HEK293 (cell line): ENCODE measurements around the gene ACADSB.

Experiments
- CTCF ChIA-PET: fragments of 350-600 bp; formaldehyde crosslinking; extraction: SDS; loops from one replicate; lab custom pipeline; 2021; ENCODE audit warnings: antibody characterized with exemption; lab: Yijun Ruan, JAX
- POLR2A ChIA-PET: fragments of 300-600 bp; formaldehyde crosslinking; extraction: SDS; loops from one replicate; lab custom pipeline; 2020; ENCODE audit warnings: antibody characterized with exemption, inconsistent platforms; lab: Yijun Ruan, JAX
- H3K27ac ChIP-seq: fragments of 200-500 bp; sonication (Bioruptor generic); 2 replicates; pipeline ENCODE4 v1.5.1; 2014; ENCODE audit warnings: low read depth, low read length, control low read depth, inconsistent platforms; ENCODE audit errors: extremely low read depth
- H3K36me3 ChIP-seq, 2 experiments: fragments of 200-500 bp in 1 of 2; sonication (Bioruptor generic) in 1 of 2; 1 replicate in 1 of 2; 2 replicates in 1 of 2; pipeline ENCODE4 v1.5.1; 2014 to 2017; ENCODE audit warnings: inconsistent platforms in 2 of 2, low read length in 2 of 2; ENCODE audit not compliant: control insufficient read depth in 2 of 2, insufficient read depth in 1 of 2
- H3K4me1 ChIP-seq: fragments of 200-500 bp; sonication (Bioruptor generic); 2 replicates; pipeline ENCODE4 v1.5.1; 2014; ENCODE audit warnings: mild to moderate bottlenecking, low read length, inconsistent platforms; ENCODE audit not compliant: control insufficient read depth, insufficient read depth
- H3K4me3 ChIP-seq: 2 replicates; pipeline ENCODE4 v1.5.1; 2011; ENCODE audit warnings: low read depth, mild to moderate bottlenecking, control low read depth, low read length, moderate library complexity
- H3K9me3 ChIP-seq: fragments of 200-500 bp; sonication (Bioruptor generic); 2 replicates; pipeline ENCODE4 v1.5.1; 2014; ENCODE audit warnings: low read depth, low read length, inconsistent platforms; ENCODE audit not compliant: control insufficient read depth, insufficient read depth
- KLF10 ChIP-seq: fragments of 450-650 bp; IDR thresholded peaks from 2 replicates; pipeline ENCODE4 v1.5.1; 2018; ENCODE audit warnings: missing biosample characterization, mild to moderate bottlenecking, missing genetic modification characterization
- KLF17 ChIP-seq: fragments of 450-650 bp; formaldehyde crosslinking; IDR thresholded peaks from 2 replicates; pipeline ENCODE4 v1.5.1; 2016; ENCODE audit warnings: missing biosample characterization, missing genetic modification characterization
- KLF8 ChIP-seq: fragments of 450-650 bp; formaldehyde crosslinking; IDR thresholded peaks from 2 replicates; pipeline ENCODE4 v1.5.1; 2016; ENCODE audit warnings: missing biosample characterization, missing genetic modification characterization
- PATZ1 ChIP-seq: fragments of 450-650 bp; formaldehyde crosslinking; IDR thresholded peaks from 2 replicates; pipeline ENCODE4 v1.5.1; 2016; ENCODE audit warnings: missing biosample characterization, missing genetic modification characterization
- PBX3 ChIP-seq: sonication (generic); formaldehyde crosslinking; IDR thresholded peaks from 2 replicates; pipeline ENCODE4 v1.8.1; 2022; ENCODE audit warnings: mild to moderate bottlenecking, moderate library complexity, missing genetic modification reagents
- REPIN1 ChIP-seq: fragments of 450-650 bp; formaldehyde crosslinking; IDR thresholded peaks from 2 replicates; pipeline ENCODE4 v1.5.1; 2017; ENCODE audit warnings: missing biosample characterization, missing genetic modification characterization, low read depth
- ZBTB17 ChIP-seq: fragments of 450-650 bp; formaldehyde crosslinking; IDR thresholded peaks from 2 replicates; pipeline ENCODE4 v1.5.1; 2016; ENCODE audit warnings: missing biosample characterization, missing genetic modification characterization
- ZBTB48 ChIP-seq: fragments of 450-650 bp; formaldehyde crosslinking; IDR thresholded peaks from 2 replicates; pipeline ENCODE4 v1.5.1; 2016; ENCODE audit warnings: missing biosample characterization, missing genetic modification characterization
- ZNF148 ChIP-seq: fragments of 450-650 bp; formaldehyde crosslinking; IDR thresholded peaks from 2 replicates; pipeline ENCODE4 v1.5.0; 2017; ENCODE audit warnings: missing biosample characterization, missing genetic modification characterization, borderline replicate concordance
- ZNF155 ChIP-seq: fragments of 450-650 bp; formaldehyde crosslinking; IDR thresholded peaks from 2 replicates; pipeline ENCODE4 v1.5.1; 2016; ENCODE audit warnings: missing biosample characterization, missing genetic modification characterization
- ZNF18 ChIP-seq: fragments of 450-650 bp; formaldehyde crosslinking; IDR thresholded peaks from 2 replicates; pipeline ENCODE4 v1.5.1; 2016; ENCODE audit warnings: missing biosample characterization, missing genetic modification characterization
- ZNF26 ChIP-seq: fragments of 450-650 bp; formaldehyde crosslinking; IDR thresholded peaks from 2 replicates; pipeline ENCODE4 v1.5.1; 2016; ENCODE audit warnings: missing biosample characterization, missing genetic modification characterization
- ZNF510 ChIP-seq: fragments of 450-650 bp; formaldehyde crosslinking; IDR thresholded peaks from 2 replicates; pipeline ENCODE4 v1.5.1; 2018; ENCODE audit warnings: mild to moderate bottlenecking, missing genetic modification characterization, missing biosample characterization; ENCODE audit not compliant: insufficient replicate concordance
- ZNF544 ChIP-seq: fragments of 450-650 bp; formaldehyde crosslinking; IDR thresholded peaks from 2 replicates; pipeline ENCODE4 v1.5.0; 2017; ENCODE audit warnings: missing biosample characterization, missing genetic modification characterization
- ZNF596 ChIP-seq: fragments of 450-650 bp; IDR thresholded peaks from 2 replicates; pipeline ENCODE4 v1.5.0; 2018; ENCODE audit warnings: missing biosample characterization, mild to moderate bottlenecking, missing genetic modification characterization, moderate library complexity
- ZNF629 ChIP-seq: fragments of 450-650 bp; formaldehyde crosslinking; IDR thresholded peaks from 2 replicates; pipeline ENCODE4 v1.5.1; 2017; ENCODE audit warnings: missing biosample characterization, missing genetic modification characterization
- ZNF785 ChIP-seq: fragments of 450-650 bp; formaldehyde crosslinking; IDR thresholded peaks from 2 replicates; pipeline ENCODE4 v1.5.1; 2016; ENCODE audit warnings: missing biosample characterization, missing genetic modification characterization

Gene ACADSB

GRCh38 chr10:123017421-123018165, 8.8 kb downstream of the ACADSB start:
- H3K27ac ChIP-seq: no peak overlapping the region
- ChIA-PET POLR2A (no interaction called here), CTCF (no interaction called here)

GRCh38 chr10:123018531-123018930, 9.7 kb downstream of the ACADSB start:
- CTCF ChIA-PET: no interaction called here

More at GRCh38 chr10:123017421-123018165, 8.8 kb downstream of the ACADSB start:
- Histone ChIP-seq H3K4me1 (peaks cover 4% of the 10 kb centered on the region), H3K9me3 (no peaks in the 10 kb centered on the region), H3K4me3 (no peak overlapping the region), H3K36me3 (peaks cover 0 to 3% of the 10 kb centered on the region in 2 experiments; a peak in 1 of 3 replicates)
- TF ChIP-seq KLF10 (tag by site-specific recombination): no peak
- peak; percentile 37; the same call in 1 of the 2 replicates for TF ChIP-seq ZBTB17

GRCh38 chr10:123019264-123019663, 10.5 kb downstream of the ACADSB start:
- Histone ChIP-seq H3K27ac (no peak overlapping the region), H3K4me1 (peaks cover 4% of the 10 kb centered on the region), H3K4me3 (no peak overlapping the region), H3K36me3 (no peaks in the 10 kb centered on the region), H3K9me3 (no peaks in the 10 kb centered on the region)
- POLR2A ChIA-PET: no interaction called here
- CTCF ChIA-PET: interaction anchor here (0.6 to 2.2 kb wide), 5 partner anchors 8 to 537 kb away, joined by 3 to 6 read pairs (median 3); no protein-coding TSS in a partner anchor
- TF ChIP-seq ZNF544 (tag by site-specific recombination): no peak
- TF ChIP-seq ZNF596 (tag by site-specific recombination): no peak
- no peak for TF ChIP-seq ZNF18
- no peak for TF ChIP-seq ZNF155 (tag by site-specific recombination)
- TF ChIP-seq ZNF629 (tag by site-specific recombination): no peak
- no peak for TF ChIP-seq PBX3 (CRISPR knock-in tag)
- TF ChIP-seq ZNF785: no peak
- no peak for TF ChIP-seq KLF8 (tag by site-specific recombination)
- TF ChIP-seq ZNF510 (tag by site-specific recombination): no peak
- TF ChIP-seq KLF17: no peak
- TF ChIP-seq REPIN1: no peak
- no peak for TF ChIP-seq PATZ1 (tag by site-specific recombination)
- no peak for TF ChIP-seq ZBTB48 (tag by site-specific recombination)
- no peak for TF ChIP-seq ZNF26 (tag by site-specific recombination)

More at GRCh38 chr10:123018531-123018930, 9.7 kb downstream of the ACADSB start:
- Histone ChIP-seq H3K27ac (no peak overlapping the region), H3K9me3 (no peaks in the 10 kb centered on the region), H3K36me3 (no peaks in the 10 kb centered on the region), H3K4me3 (no peak overlapping the region)
- POLR2A ChIA-PET: no interaction called here
- TF ChIP-seq ZNF148 (tag by site-specific recombination): no peak
- TF ChIP-seq, all 188 proteins: peak for 0
- H3K4me1 ChIP-seq: peaks cover 4% of the 10 kb centered on the region
